Stimulated activated memory B cell treated with anti-CD40 and anti-IgM and Interleukin-4, amounts not matched to agents 10 μg/mL and 1 μg/mL and 100 μg/mL, for 72 hours (primary cell): ENCODE results near the gene ERGIC1.

ENCODE experiments used
- ATAC-seq: fragments of 150-1000 bp; cut with Tn5 transposase; 2 replicates; pipeline ENCODE4 v1.10.0; 2021
- H3K27ac Mint-ChIP-seq: one replicate; pipeline ENCODE4 v1.8.0; 2022; ENCODE audit warnings: mild to moderate bottlenecking, mixed read lengths
- H3K27me3 Mint-ChIP-seq: one replicate; pipeline ENCODE4 v1.8.0; 2022; ENCODE audit warnings: mixed read lengths
- H3K36me3 Mint-ChIP-seq: one replicate; pipeline ENCODE4 v1.8.0; 2022; ENCODE audit warnings: mixed read lengths
- H3K4me1 Mint-ChIP-seq: one replicate; pipeline ENCODE4 v1.8.0; 2022; ENCODE audit warnings: mixed read lengths
- H3K4me3 Mint-ChIP-seq: one replicate; pipeline ENCODE4 v1.8.0; 2022; ENCODE audit warnings: mild to moderate bottlenecking, moderate library complexity, mixed read lengths
- H3K9me3 Mint-ChIP-seq: one replicate; pipeline ENCODE4 v1.8.0; 2022; ENCODE audit warnings: mixed read lengths

Gene ERGIC1

GRCh38 chr5:172898218-172898842 is 64.3 kb downstream of the ERGIC1 start:
- H3K27me3 Mint-ChIP-seq: no peaks in the 10 kb centered on the region
- H3K9me3 Mint-ChIP-seq: no peaks in the 10 kb centered on the region
- no peaks in the 10 kb centered on the region for H3K4me1 Mint-ChIP-seq
- peaks cover 43% of the 10 kb centered on the region for H3K36me3 Mint-ChIP-seq
- H3K27ac Mint-ChIP-seq: no peak overlapping the region
- no peak overlapping the region for H3K4me3 Mint-ChIP-seq
- no peak for ATAC-seq

GRCh38 chr5:172898843-172899369 is 64.9 kb downstream of the ERGIC1 start:
- Mint-ChIP-seq H3K4me1 (peaks cover 3% of the 10 kb centered on the region), H3K27me3 (no peaks in the 10 kb centered on the region), H3K27ac (no peak overlapping the region), H3K9me3 (no peaks in the 10 kb centered on the region), H3K36me3 (peaks cover 46% of the 10 kb centered on the region), H3K4me3 (no peak overlapping the region)
- no peak for ATAC-seq

- Mint-ChIP-seq H3K4me1 (peaks cover 7% of the 10 kb centered on the region), H3K9me3 (no peaks in the 10 kb centered on the region), H3K27me3 (no peaks in the 10 kb centered on the region), H3K4me3 (no peak overlapping the region), H3K27ac (no peak overlapping the region), H3K36me3 (peaks cover 52% of the 10 kb centered on the region)
- no peak for ATAC-seq
Measured at GRCh38 chr5:172899436-172899835, 65.4 kb downstream of the ERGIC1 start.

- Mint-ChIP-seq H3K36me3 (peaks cover 59% of the 10 kb centered on the region), H3K4me1 (peaks cover 18% of the 10 kb centered on the region), H3K9me3 (no peaks in the 10 kb centered on the region), H3K4me3 (no peak overlapping the region), H3K27ac (no peak overlapping the region), H3K27me3 (no peaks in the 10 kb centered on the region)
- no peak for ATAC-seq
Measured at GRCh38 chr5:172901012-172901780, 67.1 kb downstream of the ERGIC1 start.

GRCh38 chr5:172901788-172902496 is 67.9 kb downstream of the ERGIC1 start:
- Mint-ChIP-seq H3K9me3 (no peaks in the 10 kb centered on the region), H3K27ac (no peak overlapping the region), H3K36me3 (peaks cover 54% of the 10 kb centered on the region), H3K4me1 (peaks cover 26% of the 10 kb centered on the region), H3K4me3 (no peak overlapping the region), H3K27me3 (no peaks in the 10 kb centered on the region)
- ATAC-seq: no peak

- Mint-ChIP-seq H3K9me3 (no peaks in the 10 kb centered on the region), H3K4me3 (no peak overlapping the region), H3K27ac (no peak overlapping the region), H3K4me1 (peaks cover 34% of the 10 kb centered on the region), H3K36me3 (peaks cover 46% of the 10 kb centered on the region), H3K27me3 (no peaks in the 10 kb centered on the region)
- no peak for ATAC-seq
Measured at GRCh38 chr5:172902497-172903472, 68.7 kb downstream of the ERGIC1 start.

- no peaks in the 10 kb centered on the region for H3K9me3 Mint-ChIP-seq
- H3K4me3 Mint-ChIP-seq: no peak overlapping the region
- H3K27ac Mint-ChIP-seq: no peak overlapping the region
- H3K4me1 Mint-ChIP-seq: peaks cover 37% of the 10 kb centered on the region
- H3K36me3 Mint-ChIP-seq: peaks cover 39% of the 10 kb centered on the region
- H3K27me3 Mint-ChIP-seq: no peaks in the 10 kb centered on the region
- no peak for ATAC-seq
Measured at GRCh38 chr5:172903790-172904189, 69.7 kb downstream of the ERGIC1 start.

- H3K9me3 Mint-ChIP-seq: no peaks in the 10 kb centered on the region
- peaks cover 37% of the 10 kb centered on the region for H3K4me1 Mint-ChIP-seq
- H3K4me3 Mint-ChIP-seq: no peak overlapping the region
- H3K36me3 Mint-ChIP-seq: peaks cover 34% of the 10 kb centered on the region
- no peak for ATAC-seq
- H3K27ac Mint-ChIP-seq: no peak overlapping the region
- no peaks in the 10 kb centered on the region for H3K27me3 Mint-ChIP-seq
Measured at GRCh38 chr5:172904312-172904642, 70.2 kb downstream of the ERGIC1 start.

- Mint-ChIP-seq H3K27me3 (no peaks in the 10 kb centered on the region), H3K27ac (peak overlapping the region; percentile 82), H3K4me3 (no peak overlapping the region), H3K36me3 (peaks cover 34% of the 10 kb centered on the region), H3K9me3 (no peaks in the 10 kb centered on the region), H3K4me1 (peaks cover 40% of the 10 kb centered on the region)
- ATAC-seq: no peak
Measured at GRCh38 chr5:172904643-172905345, 70.7 kb downstream of the ERGIC1 start.

GRCh38 chr5:172905346-172906140 is 71.5 kb downstream of the ERGIC1 start:
- Mint-ChIP-seq H3K27ac (peak overlapping the region; percentile 82), H3K4me3 (no peak overlapping the region), H3K27me3 (no peaks in the 10 kb centered on the region), H3K4me1 (peaks cover 45% of the 10 kb centered on the region), H3K9me3 (no peaks in the 10 kb centered on the region), H3K36me3 (peaks cover 31% of the 10 kb centered on the region)
- ATAC-seq: no peak

- H3K27ac Mint-ChIP-seq: peak overlapping the region; percentile 82
- H3K36me3 Mint-ChIP-seq: peaks cover 25% of the 10 kb centered on the region
- ATAC-seq: peak; percentile 65
- no peak overlapping the region for H3K4me3 Mint-ChIP-seq
- no peaks in the 10 kb centered on the region for H3K9me3 Mint-ChIP-seq
- no peaks in the 10 kb centered on the region for H3K27me3 Mint-ChIP-seq
- H3K4me1 Mint-ChIP-seq: peaks cover 53% of the 10 kb centered on the region
Measured at GRCh38 chr5:172906436-172906835, 72.4 kb downstream of the ERGIC1 start.

- peak overlapping the region; percentile 82 for H3K27ac Mint-ChIP-seq
- no peaks in the 10 kb centered on the region for H3K27me3 Mint-ChIP-seq
- no peak overlapping the region for H3K4me3 Mint-ChIP-seq
- H3K36me3 Mint-ChIP-seq: peaks cover 25% of the 10 kb centered on the region
- no peaks in the 10 kb centered on the region for H3K9me3 Mint-ChIP-seq
- H3K4me1 Mint-ChIP-seq: peaks cover 58% of the 10 kb centered on the region
- ATAC-seq: no peak
Measured at GRCh38 chr5:172906888-172907287, 72.8 kb downstream of the ERGIC1 start.

GRCh38 chr5:172907657-172908056 is 73.6 kb downstream of the ERGIC1 start:
- Mint-ChIP-seq H3K36me3 (peaks cover 25% of the 10 kb centered on the region), H3K27me3 (no peaks in the 10 kb centered on the region), H3K4me3 (no peak overlapping the region), H3K9me3 (no peaks in the 10 kb centered on the region), H3K27ac (peak overlapping the region; percentile 82), H3K4me1 (peaks cover 60% of the 10 kb centered on the region)
- no peak for ATAC-seq
